H1 (cell line): ENCODE results near the gene SUSD6. TPM values are rescaled to one million over a fixed set of nuclear protein-coding genes. Genes with fewer than 3 reads are reported as not detected.

Experiments used
- ASH2L ChIP-seq: fragments of 200-600, 300-600 bp; sonication (generic); IDR thresholded peaks from one replicate; pipeline ENCODE4 v1.7.1; 2017; ENCODE audit warnings: low read length
- CHD7 ChIP-seq: fragments of 300-600 bp; sonication (generic); IDR thresholded peaks from 2 replicates; pipeline ENCODE4 v1.7.1; 2012; ENCODE audit warnings: low read length, moderate library complexity, mild to moderate bottlenecking, inconsistent platforms; ENCODE audit not compliant: insufficient replicate concordance
- POLR2A ChIP-seq, 2 experiments: IDR thresholded peaks; 1 replicate in 1 of 2; 2 replicates in 1 of 2; pipeline ENCODE4 v1.6.1; 2011; ENCODE audit warnings: low read depth in 2 of 2, low read length in 2 of 2, mild to moderate bottlenecking in 2 of 2; ENCODE audit errors: control extremely low read depth in 1 of 2
- SRF ChIP-seq: IDR thresholded peaks from 2 replicates; pipeline ENCODE4 v1.6.1; 2011; ENCODE audit warnings: mild to moderate bottlenecking, low read depth, low read length, moderate library complexity
- polyA plus RNA-seq, 7 experiments: library from polyadenylated mRNA; depleted of rRNA in 3 of 7; stranded (reverse) in 5 of 7; unstranded in 2 of 7; fragments of >200 nt in 5 of 7; fragments of 200-250 nt in 2 of 7; gene quantifications; 1 replicate in 5 of 7; 2 replicates in 1 of 7; 4 replicates in 1 of 7; pipeline versions ENCODE4 v1.2.1 to v1.2.3, GENCODE V29; 2011 to 2013; ENCODE audit warnings: missing spikeins in 2 of 7, mixed read lengths in 2 of 7
- total RNA-seq: library from RNA; stranded (reverse); fragmentation: NEBNext Ultra II Directional; extraction: Animal tissue kit (Norgen Biotek cat#: 25700); gene quantifications from 2 replicates; pipeline ENCODE4 v1.2.1, GENCODE V29; 2021

Gene SUSD6
- total and polyA plus RNA-seq, 2 of the 8 experiments (the other 6 are each of a cell fraction or from before 2014, with no cell fraction given), result 3.0 to 3.8 TPM

GRCh38 chr14:69661194-69661537, 49.8 kb downstream of the SUSD6 start (continued):
- no peak for TF ChIP-seq CHD7
- TF ChIP-seq POLR2A (IDR thresholded peaks at IDR 0.05; ENCODE audit: control extremely low read depth in 1 of 2, low read depth in 2 of 2, low read length in 2 of 2), result no peak
- TF ChIP-seq ASH2L, result no peak
- TF ChIP-seq SRF, result no peak
